HEK293 (cell line): ENCODE results near the gene NEK7.

Experiments used
- BCL11A ChIP-seq: fragments of 450-650 bp; formaldehyde crosslinking; IDR thresholded peaks from 2 replicates; pipeline ENCODE4 v1.5.1; 2016; ENCODE audit warnings: low read depth, missing biosample characterization, missing genetic modification characterization
- BCL11B ChIP-seq: fragments of 450-650 bp; formaldehyde crosslinking; IDR thresholded peaks from 2 replicates; pipeline ENCODE4 v1.5.1; 2016; ENCODE audit warnings: low read depth, missing biosample characterization, missing genetic modification characterization
- GLIS1 ChIP-seq: fragments of 450-650 bp; formaldehyde crosslinking; IDR thresholded peaks from 2 replicates; pipeline ENCODE4 v1.5.1; 2016; ENCODE audit warnings: missing biosample characterization, missing genetic modification characterization
- IKZF3 ChIP-seq: fragments of 450-650 bp; IDR thresholded peaks from 2 replicates; pipeline ENCODE4 v1.5.0; 2018; ENCODE audit warnings: missing biosample characterization, mild to moderate bottlenecking, missing genetic modification characterization, moderate library complexity
- KLF16 ChIP-seq: fragments of 450-650 bp; formaldehyde crosslinking; IDR thresholded peaks from 2 replicates; pipeline ENCODE4 v1.5.1; 2017; ENCODE audit warnings: missing biosample characterization, missing genetic modification characterization
- OSR2 ChIP-seq: fragments of 450-650 bp; formaldehyde crosslinking; IDR thresholded peaks from 2 replicates; pipeline ENCODE4 v1.5.1; 2016; ENCODE audit warnings: missing biosample characterization, missing genetic modification characterization
- WT1 ChIP-seq: fragments of 450-650 bp; formaldehyde crosslinking; IDR thresholded peaks from 2 replicates; pipeline ENCODE4 v1.5.1; 2016; ENCODE audit warnings: missing biosample characterization, missing genetic modification characterization
- ZBTB17 ChIP-seq: fragments of 450-650 bp; formaldehyde crosslinking; IDR thresholded peaks from 2 replicates; pipeline ENCODE4 v1.5.1; 2016; ENCODE audit warnings: missing biosample characterization, missing genetic modification characterization
- ZBTB20 ChIP-seq: fragments of 450-650 bp; formaldehyde crosslinking; IDR thresholded peaks from 2 replicates; pipeline ENCODE4 v1.5.1; 2016; ENCODE audit warnings: missing biosample characterization, missing genetic modification characterization
- ZFHX2 ChIP-seq: fragments of 450-650 bp; formaldehyde crosslinking; conservative IDR thresholded peaks from 2 replicates; pipeline ENCODE4 v1.5.1; 2016; ENCODE audit warnings: missing biosample characterization, missing genetic modification characterization
- ZFP3 ChIP-seq: fragments of 450-650 bp; formaldehyde crosslinking; IDR thresholded peaks from 2 replicates; pipeline ENCODE4 v1.5.1; 2016; ENCODE audit warnings: low read depth, missing biosample characterization, missing genetic modification characterization
- ZFP69B ChIP-seq: fragments of 450-650 bp; formaldehyde crosslinking; IDR thresholded peaks from 2 replicates; pipeline ENCODE4 v1.5.1; 2016; ENCODE audit warnings: missing biosample characterization, missing genetic modification characterization
- ZIC2 ChIP-seq: fragments of 450-650 bp; formaldehyde crosslinking; IDR thresholded peaks from 2 replicates; pipeline ENCODE4 v1.5.1; 2016; ENCODE audit warnings: missing biosample characterization, missing genetic modification characterization
- ZNF133 ChIP-seq: fragments of 450-650 bp; formaldehyde crosslinking; IDR thresholded peaks from 2 replicates; pipeline ENCODE4 v1.5.1; 2016; ENCODE audit warnings: missing biosample characterization, missing genetic modification characterization
- ZNF19 ChIP-seq: fragments of 450-650 bp; formaldehyde crosslinking; IDR thresholded peaks from 2 replicates; pipeline ENCODE4; 2016; ENCODE audit warnings: missing biosample characterization, missing genetic modification characterization, low read depth
- ZNF239 ChIP-seq: fragments of 450-650 bp; formaldehyde crosslinking; IDR thresholded peaks from 2 replicates; pipeline ENCODE4 v1.5.1; 2016; ENCODE audit warnings: missing biosample characterization, missing genetic modification characterization
- ZNF292 ChIP-seq: fragments of 450-650 bp; formaldehyde crosslinking; IDR thresholded peaks from 2 replicates; pipeline ENCODE4 v1.5.1; 2016; ENCODE audit warnings: low read depth, missing biosample characterization, missing genetic modification characterization, borderline replicate concordance
- ZNF311 ChIP-seq: fragments of 450-650 bp; formaldehyde crosslinking; IDR thresholded peaks from 2 replicates; pipeline ENCODE4 v1.5.1; 2017; ENCODE audit warnings: missing biosample characterization, missing genetic modification characterization, borderline replicate concordance
- ZNF394 ChIP-seq: fragments of 450-650 bp; formaldehyde crosslinking; IDR thresholded peaks from 2 replicates; pipeline ENCODE4 v1.5.1; 2016; ENCODE audit warnings: missing biosample characterization, missing genetic modification characterization, mild to moderate bottlenecking, moderate library complexity, borderline replicate concordance
- ZNF433 ChIP-seq: fragments of 450-650 bp; formaldehyde crosslinking; IDR thresholded peaks from 2 replicates; pipeline ENCODE4 v1.5.1; 2016; ENCODE audit warnings: missing biosample characterization, missing genetic modification characterization, low read depth
- ZNF501 ChIP-seq: fragments of 450-650 bp; formaldehyde crosslinking; IDR thresholded peaks from 2 replicates; pipeline ENCODE4 v1.5.1; 2016; ENCODE audit warnings: missing biosample characterization, missing genetic modification characterization
- ZNF544 ChIP-seq: fragments of 450-650 bp; formaldehyde crosslinking; IDR thresholded peaks from 2 replicates; pipeline ENCODE4 v1.5.0; 2017; ENCODE audit warnings: missing biosample characterization, missing genetic modification characterization
- ZNF549 ChIP-seq: fragments of 450-650 bp; IDR thresholded peaks from 2 replicates; pipeline ENCODE4 v1.5.1; 2018; ENCODE audit warnings: missing biosample characterization, missing genetic modification characterization, mild to moderate bottlenecking, inconsistent platforms, moderate library complexity
- ZNF555 ChIP-seq: fragments of 450-650 bp; formaldehyde crosslinking; conservative IDR thresholded peaks from 2 replicates; pipeline ENCODE4 v1.5.1; 2017; ENCODE audit warnings: missing biosample characterization, mild to moderate bottlenecking, missing genetic modification characterization, inconsistent platforms
- ZNF571 ChIP-seq: fragments of 450-650 bp; formaldehyde crosslinking; IDR thresholded peaks from 2 replicates; pipeline ENCODE4 v1.5.0; 2017; ENCODE audit warnings: missing biosample characterization, missing genetic modification characterization
- ZNF610 ChIP-seq: fragments of 450-650 bp; formaldehyde crosslinking; IDR thresholded peaks from 2 replicates; pipeline ENCODE4 v1.5.1; 2016; ENCODE audit warnings: missing biosample characterization, missing genetic modification characterization, borderline replicate concordance
- ZNF629 ChIP-seq: fragments of 450-650 bp; formaldehyde crosslinking; IDR thresholded peaks from 2 replicates; pipeline ENCODE4 v1.5.1; 2017; ENCODE audit warnings: missing biosample characterization, missing genetic modification characterization
- TF ChIP-seq, protein P1 (sequence below): fragments of 450-650 bp; formaldehyde crosslinking; IDR thresholded peaks from 2 replicates; pipeline ENCODE4 v1.5.1; 2016; ENCODE audit warnings: missing biosample characterization, missing genetic modification characterization
- TF ChIP-seq, protein P2 (sequence below): fragments of 450-650 bp; formaldehyde crosslinking; IDR thresholded peaks from 2 replicates; pipeline ENCODE4 v1.5.1; 2016; ENCODE audit warnings: missing biosample characterization, missing genetic modification characterization, low read depth
- TF ChIP-seq, protein P3 (sequence below): fragments of 450-650 bp; formaldehyde crosslinking; IDR thresholded peaks from 2 replicates; pipeline ENCODE4 v1.5.1; 2017; ENCODE audit warnings: missing biosample characterization, missing genetic modification characterization
- TF ChIP-seq, protein P4 (sequence below): fragments of 450-650 bp; formaldehyde crosslinking; IDR thresholded peaks from 2 replicates; pipeline ENCODE4 v1.5.1; 2017; ENCODE audit warnings: missing biosample characterization, missing genetic modification characterization
- TF ChIP-seq, protein P5 (sequence below): fragments of 450-650 bp; formaldehyde crosslinking; IDR thresholded peaks from 2 replicates; pipeline ENCODE4 v1.5.1; 2016; ENCODE audit warnings: missing biosample characterization, missing genetic modification characterization

The NEK7 gene

DNA sequence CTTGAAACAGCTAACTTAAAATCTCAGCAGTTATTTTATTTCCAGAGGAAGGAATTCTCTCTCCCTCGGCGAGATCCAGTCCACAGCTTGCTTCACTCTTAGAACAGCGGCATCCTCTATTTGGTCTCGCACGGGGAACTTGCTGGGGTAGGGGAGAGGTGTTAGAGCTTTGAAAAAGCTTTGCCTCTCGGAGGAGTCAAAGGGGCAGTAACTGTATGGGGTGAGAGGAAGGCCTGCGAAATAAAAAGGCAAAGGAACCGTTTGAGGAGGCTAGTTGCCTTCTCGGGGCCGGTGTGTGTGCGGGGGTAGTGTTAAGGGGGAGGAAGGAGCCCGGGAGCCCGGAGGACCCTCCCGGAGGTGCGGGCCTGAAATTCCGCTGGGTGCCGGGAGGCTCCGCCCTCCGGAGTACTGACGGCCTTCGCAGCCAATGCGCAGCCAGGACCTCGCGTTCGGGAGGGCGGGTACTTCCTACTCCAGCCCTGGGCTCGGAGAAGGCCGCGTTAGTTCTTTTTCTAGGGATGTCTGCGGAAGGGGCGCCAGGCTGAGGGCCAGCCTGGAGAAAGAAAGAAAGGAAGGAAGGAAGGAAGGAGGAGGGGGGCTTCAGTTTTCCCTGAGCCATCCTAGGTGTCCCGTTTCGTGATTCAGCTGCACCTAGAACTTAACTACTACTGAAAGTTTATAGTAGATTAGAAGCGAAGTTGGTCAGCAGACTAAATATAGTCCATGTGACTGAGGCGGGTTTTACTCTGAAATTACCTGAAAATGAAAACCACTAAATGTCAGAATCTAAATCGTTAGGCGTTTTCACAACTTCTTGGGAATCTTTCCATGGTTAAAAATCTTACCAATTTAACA lies 2.2 kb downstream of the NEK7 start (continued):
- TF ChIP-seq ZFP69B (tag by site-specific recombination) (no peak), ZBTB20 (tag by site-specific recombination) (peak; percentile 94), ZNF394 (tag by site-specific recombination) (no peak), ZIC2 (tag by site-specific recombination) (no peak), ZNF571 (tag by site-specific recombination) (no peak), BCL11B (tag by site-specific recombination) (no peak), ZFHX2 (tag by site-specific recombination) (peak; percentile 14; the same call in 1 of the 2 replicates), KLF16 (tag by site-specific recombination) (no peak), ZNF629 (no peak), ZFP3 (tag by site-specific recombination) (no peak), ZNF311 (tag by site-specific recombination) (no peak), BCL11A (tag by site-specific recombination) (no peak), ZNF544 (tag by site-specific recombination) (no peak), ZNF292 (tag by site-specific recombination) (no peak), ZNF549 (tag by site-specific recombination) (no peak), IKZF3 (peak; percentile 81), ZNF133 (tag by site-specific recombination) (no peak), GLIS1 (tag by site-specific recombination) (peak; percentile 53; the same call in 1 of the 2 replicates), ZNF610 (tag by site-specific recombination) (no peak), WT1 (tag by site-specific recombination) (no peak), ZNF433 (tag by site-specific recombination) (no peak), ZNF555 (tag by site-specific recombination) (no peak), ZNF239 (tag by site-specific recombination) (no peak), OSR2 (tag by site-specific recombination) (no peak), ZNF19 (no peak), ZNF501 (peak; percentile 15; the same call in 1 of the 2 replicates), ZBTB17 (tag by site-specific recombination) (no peak)
- TF ChIP-seq, protein P1, sequence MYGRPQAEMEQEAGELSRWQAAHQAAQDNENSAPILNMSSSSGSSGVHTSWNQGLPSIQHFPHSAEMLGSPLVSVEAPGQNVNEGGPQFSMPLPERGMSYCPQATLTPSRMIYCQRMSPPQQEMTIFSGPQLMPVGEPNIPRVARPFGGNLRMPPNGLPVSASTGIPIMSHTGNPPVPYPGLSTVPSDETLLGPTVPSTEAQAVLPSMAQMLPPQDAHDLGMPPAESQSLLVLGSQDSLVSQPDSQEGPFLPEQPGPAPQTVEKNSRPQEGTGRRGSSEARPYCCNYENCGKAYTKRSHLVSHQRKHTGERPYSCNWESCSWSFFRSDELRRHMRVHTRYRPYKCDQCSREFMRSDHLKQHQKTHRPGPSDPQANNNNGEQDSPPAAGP: no peak
- TF ChIP-seq, protein P2, sequence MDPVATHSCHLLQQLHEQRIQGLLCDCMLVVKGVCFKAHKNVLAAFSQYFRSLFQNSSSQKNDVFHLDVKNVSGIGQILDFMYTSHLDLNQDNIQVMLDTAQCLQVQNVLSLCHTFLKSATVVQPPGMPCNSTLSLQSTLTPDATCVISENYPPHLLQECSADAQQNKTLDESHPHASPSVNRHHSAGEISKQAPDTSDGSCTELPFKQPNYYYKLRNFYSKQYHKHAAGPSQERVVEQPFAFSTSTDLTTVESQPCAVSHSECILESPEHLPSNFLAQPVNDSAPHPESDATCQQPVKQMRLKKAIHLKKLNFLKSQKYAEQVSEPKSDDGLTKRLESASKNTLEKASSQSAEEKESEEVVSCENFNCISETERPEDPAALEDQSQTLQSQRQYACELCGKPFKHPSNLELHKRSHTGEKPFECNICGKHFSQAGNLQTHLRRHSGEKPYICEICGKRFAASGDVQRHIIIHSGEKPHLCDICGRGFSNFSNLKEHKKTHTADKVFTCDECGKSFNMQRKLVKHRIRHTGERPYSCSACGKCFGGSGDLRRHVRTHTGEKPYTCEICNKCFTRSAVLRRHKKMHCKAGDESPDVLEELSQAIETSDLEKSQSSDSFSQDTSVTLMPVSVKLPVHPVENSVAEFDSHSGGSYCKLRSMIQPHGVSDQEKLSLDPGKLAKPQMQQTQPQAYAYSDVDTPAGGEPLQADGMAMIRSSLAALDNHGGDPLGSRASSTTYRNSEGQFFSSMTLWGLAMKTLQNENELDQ (tag by site-specific recombination): no peak
- TF ChIP-seq, protein P3, sequence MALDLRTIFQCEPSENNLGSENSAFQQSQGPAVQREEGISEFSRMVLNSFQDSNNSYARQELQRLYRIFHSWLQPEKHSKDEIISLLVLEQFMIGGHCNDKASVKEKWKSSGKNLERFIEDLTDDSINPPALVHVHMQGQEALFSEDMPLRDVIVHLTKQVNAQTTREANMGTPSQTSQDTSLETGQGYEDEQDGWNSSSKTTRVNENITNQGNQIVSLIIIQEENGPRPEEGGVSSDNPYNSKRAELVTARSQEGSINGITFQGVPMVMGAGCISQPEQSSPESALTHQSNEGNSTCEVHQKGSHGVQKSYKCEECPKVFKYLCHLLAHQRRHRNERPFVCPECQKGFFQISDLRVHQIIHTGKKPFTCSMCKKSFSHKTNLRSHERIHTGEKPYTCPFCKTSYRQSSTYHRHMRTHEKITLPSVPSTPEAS (tag by site-specific recombination): no peak
- TF ChIP-seq, protein P4, sequence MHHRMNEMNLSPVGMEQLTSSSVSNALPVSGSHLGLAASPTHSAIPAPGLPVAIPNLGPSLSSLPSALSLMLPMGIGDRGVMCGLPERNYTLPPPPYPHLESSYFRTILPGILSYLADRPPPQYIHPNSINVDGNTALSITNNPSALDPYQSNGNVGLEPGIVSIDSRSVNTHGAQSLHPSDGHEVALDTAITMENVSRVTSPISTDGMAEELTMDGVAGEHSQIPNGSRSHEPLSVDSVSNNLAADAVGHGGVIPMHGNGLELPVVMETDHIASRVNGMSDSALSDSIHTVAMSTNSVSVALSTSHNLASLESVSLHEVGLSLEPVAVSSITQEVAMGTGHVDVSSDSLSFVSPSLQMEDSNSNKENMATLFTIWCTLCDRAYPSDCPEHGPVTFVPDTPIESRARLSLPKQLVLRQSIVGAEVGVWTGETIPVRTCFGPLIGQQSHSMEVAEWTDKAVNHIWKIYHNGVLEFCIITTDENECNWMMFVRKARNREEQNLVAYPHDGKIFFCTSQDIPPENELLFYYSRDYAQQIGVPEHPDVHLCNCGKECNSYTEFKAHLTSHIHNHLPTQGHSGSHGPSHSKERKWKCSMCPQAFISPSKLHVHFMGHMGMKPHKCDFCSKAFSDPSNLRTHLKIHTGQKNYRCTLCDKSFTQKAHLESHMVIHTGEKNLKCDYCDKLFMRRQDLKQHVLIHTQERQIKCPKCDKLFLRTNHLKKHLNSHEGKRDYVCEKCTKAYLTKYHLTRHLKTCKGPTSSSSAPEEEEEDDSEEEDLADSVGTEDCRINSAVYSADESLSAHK: no peak
- TF ChIP-seq, protein P5, sequence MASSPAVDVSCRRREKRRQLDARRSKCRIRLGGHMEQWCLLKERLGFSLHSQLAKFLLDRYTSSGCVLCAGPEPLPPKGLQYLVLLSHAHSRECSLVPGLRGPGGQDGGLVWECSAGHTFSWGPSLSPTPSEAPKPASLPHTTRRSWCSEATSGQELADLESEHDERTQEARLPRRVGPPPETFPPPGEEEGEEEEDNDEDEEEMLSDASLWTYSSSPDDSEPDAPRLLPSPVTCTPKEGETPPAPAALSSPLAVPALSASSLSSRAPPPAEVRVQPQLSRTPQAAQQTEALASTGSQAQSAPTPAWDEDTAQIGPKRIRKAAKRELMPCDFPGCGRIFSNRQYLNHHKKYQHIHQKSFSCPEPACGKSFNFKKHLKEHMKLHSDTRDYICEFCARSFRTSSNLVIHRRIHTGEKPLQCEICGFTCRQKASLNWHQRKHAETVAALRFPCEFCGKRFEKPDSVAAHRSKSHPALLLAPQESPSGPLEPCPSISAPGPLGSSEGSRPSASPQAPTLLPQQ (tag by site-specific recombination): no peak
